Amygdala (tissue), 56 donors: ENCODE results near the gene CDK5RAP2.
A peak's percentile ranks its signal among the peaks of the same experiment; 100 is the strongest.

Source experiments
- DNase-seq, 56 donors: peaks; one replicate each; lab custom pipeline; 2025; lab: John Stamatoyannopoulos, UW

The CDK5RAP2 gene

GRCh38 chr9:120593250-120593954 lies 13.4 kb upstream of the CDK5RAP2 start:
- DNase-seq = no peak

GRCh38 chr9:120592210-120592609 lies 12.2 kb upstream of the CDK5RAP2 start:
- DNase-seq = no peak

- no peak for DNase-seq
Measured at GRCh38 chr9:120587328-120587727, 7.4 kb upstream of the CDK5RAP2 start.

- peak in 52 of 56 donors; percentile 3 to 95 (median 69) for DNase-seq
Measured at GRCh38 chr9:120583958-120584369, 4.0 kb upstream of the CDK5RAP2 start.

- DNase-seq = no peak
Measured at GRCh38 chr9:120579139-120580050, 572 bp downstream of the CDK5RAP2 start.

- no peak for DNase-seq
Measured at GRCh38 chr9:120574473-120574872, 5.5 kb downstream of the CDK5RAP2 start.

GRCh38 chr9:120572472-120572871 lies 7.5 kb downstream of the CDK5RAP2 start:
- DNase-seq = no peak

- peak in 51 of 56 donors; percentile 7 to 90 (median 65) for DNase-seq
Measured at GRCh38 chr9:120571443-120572257, 8.3 kb downstream of the CDK5RAP2 start.

GRCh38 chr9:120570296-120570695 lies 9.7 kb downstream of the CDK5RAP2 start:
- DNase-seq = no peak

GRCh38 chr9:120569556-120569955 lies 10.4 kb downstream of the CDK5RAP2 start:
- no peak for DNase-seq

- no peak for DNase-seq
Measured at GRCh38 chr9:120568816-120569215, 11.2 kb downstream of the CDK5RAP2 start.

- DNase-seq = no peak
Measured at GRCh38 chr9:120567874-120568273, 12.1 kb downstream of the CDK5RAP2 start.

- no peak for DNase-seq
Measured at GRCh38 chr9:120567081-120567480, 12.9 kb downstream of the CDK5RAP2 start.

GRCh38 chr9:120564589-120564988 lies 15.4 kb downstream of the CDK5RAP2 start:
- no peak for DNase-seq

GRCh38 chr9:120562861-120563443 lies 17.0 kb downstream of the CDK5RAP2 start:
- DNase-seq = no peak

- no peak for DNase-seq
Measured at GRCh38 chr9:120561709-120562108, 18.3 kb downstream of the CDK5RAP2 start.

- DNase-seq = no peak
Measured at GRCh38 chr9:120559546-120559945, 20.4 kb downstream of the CDK5RAP2 start.

- no peak for DNase-seq
Measured at GRCh38 chr9:120558454-120558853, 21.5 kb downstream of the CDK5RAP2 start.

GRCh38 chr9:120557205-120557604 lies 22.8 kb downstream of the CDK5RAP2 start:
- no peak for DNase-seq

- no peak for DNase-seq
Measured at GRCh38 chr9:120556775-120557174, 23.2 kb downstream of the CDK5RAP2 start.
